NCI-H226 (cell line): ENCODE results near the gene CTAGE4.
"Not testable (repeated sequence)": the region's sequence is repeated elsewhere in the genome, so short reads cannot be mapped to it uniquely, and the experiment has no call there.

Experiments
- DNase-seq: peaks from one replicate; pipeline ENCODE4 v3.0.0-alpha.2; 2015

Gene CTAGE4

GRCh38 chr7:144218581-144218980 lies 35.3 kb downstream of the CTAGE4 start:
- DNase-seq = not testable (repeated sequence)

- DNase-seq = not testable (repeated sequence)
These were observed 35.9 kb downstream of the CTAGE4 start for GRCh38 chr7:144219149-144219548.

- not testable (repeated sequence) for DNase-seq
These were observed 37.3 kb downstream of the CTAGE4 start for GRCh38 chr7:144220531-144220930.

- not testable (repeated sequence) for DNase-seq
These were observed 40.4 kb downstream of the CTAGE4 start for GRCh38 chr7:144223675-144224074.

- not testable (repeated sequence) for DNase-seq
These were observed 43.6 kb downstream of the CTAGE4 start for GRCh38 chr7:144226866-144227265.

GRCh38 chr7:144228810-144229209 lies 45.5 kb downstream of the CTAGE4 start:
- DNase-seq = not testable (repeated sequence)

- not testable (repeated sequence) for DNase-seq
These were observed 47.8 kb downstream of the CTAGE4 start for GRCh38 chr7:144231027-144231426.

- not testable (repeated sequence) for DNase-seq
These were observed 49.8 kb downstream of the CTAGE4 start for GRCh38 chr7:144233039-144233438.
